ENCODE results near the gene PPP3CB.

Gene PPP3CB

DNA sequence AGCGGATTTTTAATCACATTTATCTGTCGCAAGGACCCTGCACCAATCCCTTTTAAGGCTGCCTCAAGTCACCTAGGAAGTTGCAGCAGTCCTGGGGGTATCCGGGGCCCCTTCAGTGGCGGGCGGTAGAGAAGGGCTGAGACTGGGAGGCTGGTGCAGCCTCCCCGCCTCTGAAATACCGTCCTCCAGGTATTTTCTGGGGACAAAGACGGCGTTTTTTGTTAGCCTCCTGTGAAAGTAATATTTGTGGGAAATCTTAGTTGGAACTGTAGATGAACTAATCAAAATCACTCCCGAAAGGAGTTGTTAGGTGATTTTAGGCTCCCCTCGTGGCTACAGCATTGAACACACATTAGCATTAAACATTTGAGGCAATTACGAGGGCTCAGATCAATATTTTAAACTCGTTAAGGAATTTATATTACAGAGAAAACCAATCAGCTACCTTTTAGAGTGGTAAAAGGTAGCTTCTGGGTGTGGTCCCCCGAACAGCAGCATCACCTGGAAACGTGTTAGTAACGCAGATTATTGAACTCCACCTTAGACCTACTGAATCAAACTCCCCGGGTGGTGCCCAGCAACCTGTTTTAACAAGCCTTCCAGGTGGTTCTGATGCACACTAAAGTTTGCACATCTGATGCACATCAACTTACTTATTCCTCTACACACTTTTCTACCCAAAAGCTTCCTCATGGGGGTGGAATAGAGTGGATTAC lies 81.4 kb downstream of the PPP3CB start:
- ChIA-PET POLR2A (interaction anchor here (1.5 to 1.9 kb wide), 2 partner anchors 81 to 161 kb away, joined by 4 to 8 read pairs; partner anchors contain the start of gene PPP3CB), CTCF (no interaction called here)
- no peak for DNase-seq (ENCODE audit: extremely low spot score)

DNA sequence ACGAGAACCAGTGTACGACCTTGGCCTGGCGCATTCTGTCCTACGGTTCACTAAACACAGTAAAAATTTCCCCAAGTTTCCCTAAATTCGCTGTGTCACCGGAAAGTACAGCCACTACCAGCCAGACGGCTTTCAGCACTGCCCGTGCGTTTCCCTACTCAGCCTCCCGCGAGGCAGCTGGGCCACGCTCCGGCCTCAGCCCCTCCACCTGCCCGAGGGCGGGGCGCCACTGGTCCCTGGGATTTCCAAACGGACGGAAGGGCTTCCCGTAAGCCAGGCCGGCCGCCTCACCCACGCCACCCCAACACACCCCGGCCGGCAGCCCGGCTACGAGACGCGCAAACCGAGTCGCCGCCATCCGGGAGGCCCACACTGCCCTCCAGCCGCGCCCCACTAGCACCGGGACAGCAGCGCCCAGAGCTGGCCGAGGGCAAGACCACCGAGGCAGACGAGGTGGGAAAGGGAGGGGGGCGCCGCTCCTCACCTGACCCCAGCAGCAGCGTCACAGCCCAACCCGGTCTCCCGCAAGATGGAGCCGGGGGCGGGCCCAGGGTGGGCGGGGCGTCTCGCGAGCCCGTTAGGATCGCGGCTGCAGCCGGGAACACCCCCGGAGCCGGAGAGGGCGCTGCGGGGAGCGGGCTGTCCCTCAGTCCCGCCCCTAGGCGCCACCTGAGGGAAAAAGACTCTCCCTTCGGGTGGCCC lies 82.1 kb downstream of the PPP3CB start, which contains the start of gene ANXA7:
TSS of gene ANXA7 (minus strand) at position 531 of the 702 bp plus-strand sequence. CDS start 13,202 bp downstream, outside the sequence.
- ChIA-PET CTCF (interaction anchor here (1.2 kb wide), 1 partner anchor 78 kb away, joined by 6 read pairs; no protein-coding TSS in a partner anchor), POLR2A (interaction anchor here (0.7 to 1.9 kb wide), 7 partner anchors 12 to 167 kb away, joined by 3 to 8 read pairs (median 3); partner anchors contain the start of genes DNAJC9 and PPP3CB)
- TF ChIP-seq LEF1 (IDR thresholded peaks at IDR 0.05; ENCODE audit: borderline replicate concordance) (no peak), HDGF (IDR thresholded peaks at IDR 0.05; ENCODE audit: borderline replicate concordance) (no peak), FOXK2 (IDR thresholded peaks at IDR 0.05) (no peak), TARDBP (IDR thresholded peaks at IDR 0.05) (no peak), CTBP1 (IDR thresholded peaks at IDR 0.05; ENCODE audit: borderline replicate concordance) (no peak), SUZ12 (IDR thresholded peaks at IDR 0.05) (no peak)
- DNase-seq (ENCODE audit: extremely low spot score) = peak; percentile 96

More for the DNA sequence above, 81.4 kb downstream of the PPP3CB start:
- peak; percentile 71 for TF ChIP-seq L3MBTL2 (conservative IDR thresholded peaks at IDR 0.05)
- no peak for TF ChIP-seq CTBP1 (IDR thresholded peaks at IDR 0.05; ENCODE audit: borderline replicate concordance)
- TF ChIP-seq LEF1 (IDR thresholded peaks at IDR 0.05; ENCODE audit: borderline replicate concordance) = 0 out of 2 replicates have a peak, but pooled peaks have one; percentile 56

DNA sequence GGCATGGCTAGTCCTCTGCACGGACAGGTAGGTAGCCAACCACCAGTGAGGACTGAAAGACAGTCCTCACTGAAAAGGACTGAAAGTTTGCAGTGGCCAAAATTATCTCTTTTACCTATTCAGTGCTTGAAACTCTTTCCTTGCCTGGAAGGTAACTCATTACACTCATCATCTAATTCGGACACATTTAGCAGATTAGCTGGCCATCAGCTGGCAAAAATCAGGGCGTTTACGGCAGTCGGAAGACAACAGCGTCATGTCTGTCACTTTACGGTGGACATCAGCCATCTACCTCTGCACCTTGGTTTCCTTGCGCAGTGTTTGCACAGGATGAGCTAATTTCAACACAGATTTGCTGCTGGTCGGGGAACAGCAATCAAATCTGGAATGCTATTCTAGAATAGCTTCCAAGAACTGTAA lies 82.7 kb downstream of the PPP3CB start:
- ChIA-PET CTCF (interaction anchor here (0.7 to 1.2 kb wide), 2 partner anchors 76 to 79 kb away, joined by 3 to 6 read pairs; no protein-coding TSS in a partner anchor), POLR2A (interaction anchor here (0.7 to 1.9 kb wide), 7 partner anchors 12 to 166 kb away, joined by 3 to 8 read pairs (median 3); partner anchors contain the start of genes DNAJC9 and PPP3CB)
- no peak for TF ChIP-seq CTBP1 (IDR thresholded peaks at IDR 0.05; ENCODE audit: borderline replicate concordance)
- TF ChIP-seq, protein P1, sequence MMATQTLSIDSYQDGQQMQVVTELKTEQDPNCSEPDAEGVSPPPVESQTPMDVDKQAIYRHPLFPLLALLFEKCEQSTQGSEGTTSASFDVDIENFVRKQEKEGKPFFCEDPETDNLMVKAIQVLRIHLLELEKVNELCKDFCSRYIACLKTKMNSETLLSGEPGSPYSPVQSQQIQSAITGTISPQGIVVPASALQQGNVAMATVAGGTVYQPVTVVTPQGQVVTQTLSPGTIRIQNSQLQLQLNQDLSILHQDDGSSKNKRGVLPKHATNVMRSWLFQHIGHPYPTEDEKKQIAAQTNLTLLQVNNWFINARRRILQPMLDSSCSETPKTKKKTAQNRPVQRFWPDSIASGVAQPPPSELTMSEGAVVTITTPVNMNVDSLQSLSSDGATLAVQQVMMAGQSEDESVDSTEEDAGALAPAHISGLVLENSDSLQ (IDR thresholded peaks at IDR 0.05) = peak; percentile 72
- DNase-seq (ENCODE audit: extremely low spot score) = peak; percentile 60

DNA sequence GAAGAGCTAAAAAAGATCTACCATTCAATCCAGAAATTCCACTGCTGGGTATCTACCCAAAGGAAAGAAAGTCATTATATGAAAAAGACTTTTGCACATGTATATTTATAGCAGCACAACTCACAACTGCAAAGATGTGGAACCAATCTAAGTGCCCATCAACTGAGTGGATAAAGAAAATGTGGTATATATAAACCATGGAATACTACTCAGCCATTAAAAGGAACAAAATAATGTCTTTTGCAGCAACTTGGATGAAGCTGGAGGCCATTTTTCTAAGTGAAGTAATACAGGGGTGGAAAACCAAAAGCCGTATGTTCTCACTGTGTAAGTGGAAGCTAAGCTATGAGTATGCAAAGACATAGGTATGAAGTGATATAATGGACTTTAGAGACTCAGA lies 84.9 kb downstream of the PPP3CB start:
- DNase-seq (ENCODE audit: extremely low spot score) = no peak
- ChIA-PET CTCF (no interaction called here), POLR2A (interaction anchor here (0.6 kb wide), 1 partner anchor 164 kb away, joined by 3 read pairs; the partner anchor contains the start of gene DNAJC9)
- TF ChIP-seq FOXA1 (IDR thresholded peaks at IDR 0.05) = no peak
- no peak for TF ChIP-seq LEF1 (IDR thresholded peaks at IDR 0.05; ENCODE audit: borderline replicate concordance)
- TF ChIP-seq CTBP1 (IDR thresholded peaks at IDR 0.05; ENCODE audit: borderline replicate concordance) = no peak
- TF ChIP-seq HDGF (IDR thresholded peaks at IDR 0.05; ENCODE audit: borderline replicate concordance) = no peak
- TF ChIP-seq NFRKB (IDR thresholded peaks at IDR 0.05) = no peak
- TF ChIP-seq FOXM1 (IDR thresholded peaks at IDR 0.05; ENCODE audit: borderline replicate concordance) = no peak
- TF ChIP-seq, protein P1 (IDR thresholded peaks at IDR 0.05) = no peak
- TF ChIP-seq SUZ12 (IDR thresholded peaks at IDR 0.05) = no peak
- no peak for TF ChIP-seq ZNF384 (IDR thresholded peaks at IDR 0.05)
- TF ChIP-seq TARDBP (IDR thresholded peaks at IDR 0.05) = no peak
- no peak for TF ChIP-seq ELF4 (IDR thresholded peaks at IDR 0.05)
- TF ChIP-seq SP1 (IDR thresholded peaks at IDR 0.05) = no peak
- no peak for TF ChIP-seq BHLHE40 (IDR thresholded peaks at IDR 0.05; ENCODE audit: borderline replicate concordance)
- no peak for TF ChIP-seq L3MBTL2 (conservative IDR thresholded peaks at IDR 0.05)
- no peak for TF ChIP-seq ARNT (IDR thresholded peaks at IDR 0.05)

DNA sequence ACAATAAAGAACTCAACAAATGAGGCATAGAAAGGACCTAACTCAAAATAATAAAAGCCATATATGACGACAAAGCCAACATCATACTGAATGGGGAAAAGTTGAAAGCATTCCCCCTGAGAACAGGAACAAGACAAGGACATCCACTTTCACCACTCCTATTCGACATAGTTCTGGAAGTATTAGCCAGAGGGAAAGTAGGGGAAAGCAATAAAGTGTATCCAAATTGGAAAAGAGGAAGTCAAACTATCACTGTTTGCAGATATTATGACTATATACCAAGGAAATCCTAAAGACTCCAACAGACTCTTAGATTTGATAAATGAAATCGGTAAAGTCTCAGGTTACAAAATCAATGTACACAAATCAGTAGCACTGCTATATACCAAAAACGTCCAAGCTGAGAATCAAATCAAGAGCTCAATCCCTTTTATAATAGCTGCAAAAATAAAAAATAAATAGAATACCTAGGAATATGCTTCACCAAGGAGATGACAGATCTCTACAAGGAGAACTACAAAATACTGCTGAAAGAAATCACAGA lies 86.8 kb downstream of the PPP3CB start:
- POLR2A ChIA-PET = no interaction called here
- DNase-seq (ENCODE audit: extremely low spot score) = no peak
- TF ChIP-seq ZNF384 (IDR thresholded peaks at IDR 0.05) = no peak
- TF ChIP-seq FOXA1 (IDR thresholded peaks at IDR 0.05) = no peak
- TF ChIP-seq CTBP1 (IDR thresholded peaks at IDR 0.05; ENCODE audit: borderline replicate concordance) = no peak
- no peak for TF ChIP-seq TARDBP (IDR thresholded peaks at IDR 0.05)
- TF ChIP-seq ARNT (IDR thresholded peaks at IDR 0.05) = no peak
- TF ChIP-seq FOXK2 (IDR thresholded peaks at IDR 0.05) = no peak
- CTCF ChIA-PET = no interaction called here

DNA sequence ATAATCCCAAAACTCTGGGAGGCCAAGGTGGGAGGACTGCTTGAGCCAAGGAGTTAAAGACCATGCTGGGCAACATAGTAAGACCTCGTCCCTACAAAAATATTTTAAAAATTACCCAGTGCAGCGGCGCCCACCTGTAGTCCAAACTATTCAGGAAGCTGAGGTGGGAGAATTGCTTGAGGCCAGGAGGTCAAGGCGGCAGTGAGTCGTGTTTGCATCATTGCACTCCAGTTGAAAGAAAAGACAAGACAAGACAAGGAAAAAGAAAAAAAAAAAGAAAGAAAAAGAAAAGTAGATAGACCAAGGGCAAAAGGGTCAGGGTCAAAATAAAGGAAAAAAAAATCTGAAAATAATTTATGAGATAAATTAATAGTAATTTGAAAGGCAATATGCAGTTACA lies 87.8 kb downstream of the PPP3CB start:
- POLR2A ChIA-PET = no interaction called here
- CTCF ChIA-PET = no interaction called here
- DNase-seq (ENCODE audit: extremely low spot score) = no peak
- no peak for TF ChIP-seq ELF4 (IDR thresholded peaks at IDR 0.05)
- no peak for TF ChIP-seq ARNT (IDR thresholded peaks at IDR 0.05)
- no peak for TF ChIP-seq SP1 (IDR thresholded peaks at IDR 0.05)
- no peak for TF ChIP-seq NFRKB (IDR thresholded peaks at IDR 0.05)
- TF ChIP-seq, protein P1 (IDR thresholded peaks at IDR 0.05) = no peak
- TF ChIP-seq TARDBP (IDR thresholded peaks at IDR 0.05) = no peak
- no peak for TF ChIP-seq L3MBTL2 (conservative IDR thresholded peaks at IDR 0.05)
- no peak for TF ChIP-seq BHLHE40 (IDR thresholded peaks at IDR 0.05; ENCODE audit: borderline replicate concordance)
- TF ChIP-seq ZNF384 (IDR thresholded peaks at IDR 0.05) = no peak

Data from HEK293T (cell line).